ENCODE measurements around the gene ORAI3. TPM values are rescaled to one million over a fixed set of nuclear protein-coding genes. Genes with fewer than 3 reads are reported as not detected.

The ORAI3 gene
- total RNA-seq, 1 experiment from 2014 or later, result 10.8 TPM

- ATAC-seq (peak; percentile 64), DNase-seq (ENCODE audit: low spot score) (peak; percentile 97)
- H3K4me3 Mint-ChIP-seq, result peak within 1 kb of the TSS; percentile 95
- H3K9me3 Mint-ChIP-seq, result no peaks in the 10 kb centered on the region
- H3K27me3 Mint-ChIP-seq (ENCODE audit: low read depth), result peaks cover 3% of the 10 kb centered on the region; the same call in 1 of the 2 replicates
- H3K27ac Mint-ChIP-seq, result peak within 1 kb of the TSS; percentile 100
- H3K4me1 Mint-ChIP-seq, result peaks cover 12% of the 10 kb centered on the region
- POLR2A ChIA-PET, result interaction anchor here (0.5 to 0.7 kb wide), 2 partner anchors 28 to 151 kb away, joined by 3 read pairs; partner anchors contain the start of gene HSD3B7
- H3K36me3 Mint-ChIP-seq, result peaks cover 39% of the 10 kb centered on the region
- CTCF ChIA-PET, result interaction anchor here (0.7 kb wide), 1 partner anchor 27 kb away, joined by 4 read pairs; no protein-coding TSS in a partner anchor
- TF ChIP-seq MLX (CRISPR knock-in tag; IDR thresholded peaks at IDR 0.05), result no peak
- TF ChIP-seq CBFB (CRISPR knock-in tag; IDR thresholded peaks at IDR 0.05; ENCODE audit: low read depth), result no peak
- TF ChIP-seq STAT6 (CRISPR knock-in tag; conservative IDR thresholded peaks at IDR 0.05; ENCODE audit: low read depth), result no peak
- TF ChIP-seq JUN (CRISPR knock-in tag; IDR thresholded peaks at IDR 0.05), result no peak
- no peak for TF ChIP-seq PRDM15 (CRISPR knock-in tag; IDR thresholded peaks at IDR 0.05)
- TF ChIP-seq ZBTB21 (CRISPR knock-in tag; IDR thresholded peaks at IDR 0.05; ENCODE audit: borderline replicate concordance), result no peak
- TF ChIP-seq AFF4 (CRISPR knock-in tag; IDR thresholded peaks at IDR 0.05; ENCODE audit: borderline replicate concordance), result no peak
- no peak for TF ChIP-seq E2F5 (CRISPR knock-in tag; IDR thresholded peaks at IDR 0.05)
- peak; percentile 99 for TF ChIP-seq SP1 (CRISPR knock-in tag; conservative IDR thresholded peaks at IDR 0.05)
- TF ChIP-seq NR3C1 (CRISPR knock-in tag; conservative IDR thresholded peaks at IDR 0.05; ENCODE audit: low read depth), result no peak
- TF ChIP-seq ELF4 (CRISPR knock-in tag; IDR thresholded peaks at IDR 0.05; ENCODE audit: low read depth), result no peak
- no peak for TF ChIP-seq ZNF121 (CRISPR knock-in tag; IDR thresholded peaks at IDR 0.05)
- TF ChIP-seq FOXJ3 (CRISPR knock-in tag; IDR thresholded peaks at IDR 0.05; ENCODE audit: borderline replicate concordance), result no peak
- TF ChIP-seq ATF3 (CRISPR knock-in tag; conservative IDR thresholded peaks at IDR 0.05), result no peak
- TF ChIP-seq USF1 (CRISPR knock-in tag; IDR thresholded peaks at IDR 0.05), result peak; percentile 47; the same call in 1 of the 2 replicates
- TF ChIP-seq FOXP1 (CRISPR knock-in tag; IDR thresholded peaks at IDR 0.05; ENCODE audit: borderline replicate concordance), result no peak; the same call in 1 of the 2 replicates
- no peak; the same call in 1 of the 2 replicates for TF ChIP-seq RORB (CRISPR knock-in tag; IDR thresholded peaks at IDR 0.05)
- TF ChIP-seq ZNF232 (CRISPR knock-in tag; IDR thresholded peaks at IDR 0.05), result no peak
- TF ChIP-seq CDX4 (CRISPR knock-in tag; IDR thresholded peaks at IDR 0.05; ENCODE audit: borderline replicate concordance), result no peak
- peak; percentile 74; the same call in 1 of the 2 replicates for TF ChIP-seq TEAD1 (CRISPR knock-in tag; IDR thresholded peaks at IDR 0.05)
- TF ChIP-seq NR2C2 (CRISPR knock-in tag; IDR thresholded peaks at IDR 0.05), result no peak
- no peak for TF ChIP-seq TCF7 (CRISPR knock-in tag; IDR thresholded peaks at IDR 0.05; ENCODE audit: low read depth)
- no peak for TF ChIP-seq MYBL2 (CRISPR knock-in tag; IDR thresholded peaks at IDR 0.05)
Observed at GRCh38 chr16:30957456-30958174, 8.7 kb downstream of the ORAI3 start, which contains the start of gene SETD1A. Gene SETD1A, plus strand, starts transcription at chr16:30957754. Its CDS starts 978 bp downstream, at chr16:30958732.

Measured in WTC11 (cell line).